ENCODE measurements around the gene GJB1.
"Not testable (repeated sequence)": the region's sequence is repeated elsewhere in the genome, so short reads cannot be mapped to it uniquely, and the experiment has no call there.

The GJB1 gene

DNA sequence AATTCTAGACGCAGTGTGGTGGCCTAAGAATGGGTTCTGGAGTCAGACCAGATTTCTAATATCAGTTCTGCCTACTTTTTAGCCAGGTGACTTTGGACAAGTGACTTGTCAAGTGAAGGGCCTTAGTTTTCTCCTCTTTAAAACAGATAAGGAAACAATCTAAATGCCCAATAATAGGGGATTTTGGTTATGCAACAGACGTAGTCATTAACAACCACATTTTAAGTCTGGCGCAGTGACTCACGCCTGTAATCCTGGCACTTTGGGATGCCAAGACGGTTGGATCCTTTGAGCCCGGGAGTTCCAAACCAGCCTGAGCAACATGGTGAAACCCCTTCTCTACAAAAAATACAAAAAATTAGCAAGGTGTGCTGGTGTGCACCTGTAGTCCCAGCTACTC, 33.0 kb downstream of the GJB1 start:
- no peak for DNase-seq (ENCODE audit: low read depth in 2 of 2)

DNA sequence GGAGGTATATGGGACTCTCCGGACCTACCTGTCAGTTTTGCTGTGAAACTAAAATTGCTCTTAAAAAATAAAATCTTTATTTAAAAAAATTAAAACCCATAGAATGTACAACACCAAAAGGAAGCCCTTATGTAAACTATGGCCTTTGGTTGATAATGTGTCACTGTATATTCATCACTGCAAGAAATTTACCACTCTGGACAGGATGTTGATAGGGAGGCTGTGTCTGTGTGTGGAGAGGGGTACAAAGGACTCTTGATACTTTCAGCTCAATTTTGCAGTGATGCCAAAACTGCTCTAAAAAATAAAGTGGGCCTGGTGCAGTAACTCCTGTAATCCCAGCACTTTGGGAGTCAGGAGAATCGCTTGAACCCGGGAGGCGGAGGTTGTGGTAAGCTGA, 33.8 kb downstream of the GJB1 start:
- no peak for DNase-seq (ENCODE audit: low read depth in 2 of 2)

DNA sequence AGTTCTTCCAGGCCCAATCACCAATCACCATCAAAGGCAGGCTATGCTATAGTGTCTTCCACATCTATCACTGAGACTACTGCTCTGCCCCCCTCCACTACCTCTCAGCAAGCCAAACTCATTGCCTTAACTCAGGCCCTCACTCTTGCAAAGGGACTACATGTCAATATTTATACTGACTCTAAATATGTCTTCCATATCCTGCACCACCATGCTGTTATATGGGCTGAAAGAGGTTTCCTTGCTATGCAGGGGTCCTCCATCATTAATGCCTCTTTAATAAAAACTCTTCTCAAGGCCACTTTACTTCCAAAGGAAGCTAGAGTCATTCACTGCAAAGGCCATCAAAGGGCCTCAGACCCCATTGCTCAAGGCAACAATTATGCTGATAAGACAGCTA, 45.6 kb downstream of the GJB1 start:
- not testable (repeated sequence) for DNase-seq (ENCODE audit: low read depth in 2 of 2)

DNA sequence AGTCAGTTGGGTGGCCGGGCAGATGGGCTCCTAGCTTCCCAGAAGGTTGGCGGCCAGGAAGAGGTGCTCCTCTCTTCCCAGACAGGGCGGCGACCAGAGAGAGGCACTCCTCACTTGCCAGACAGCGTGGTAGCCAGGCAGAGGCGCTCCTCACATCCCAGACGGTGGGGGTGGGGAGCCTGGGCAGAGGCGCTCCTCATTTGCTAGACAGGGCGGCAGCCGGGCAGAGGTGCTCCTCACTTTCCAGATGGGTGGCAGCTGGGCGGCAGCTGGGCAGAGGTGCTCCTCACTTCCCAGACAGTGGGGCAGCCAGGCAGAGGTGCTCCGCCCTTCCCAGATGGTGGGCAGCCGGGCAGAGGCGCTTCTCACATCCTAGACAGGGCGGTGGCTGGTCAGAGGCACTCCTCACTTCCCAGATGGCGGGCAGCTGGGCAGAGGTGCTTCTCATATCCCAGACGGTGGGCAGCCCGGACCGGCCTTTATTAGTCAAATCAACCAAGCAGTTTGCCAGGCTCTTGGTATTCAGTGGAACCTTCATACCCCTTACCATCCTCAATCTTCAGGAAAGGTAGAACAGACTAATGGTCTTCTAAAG, 46.9 kb downstream of the GJB1 start:
- no peak for DNase-seq (ENCODE audit: low read depth in 2 of 2)

DNA sequence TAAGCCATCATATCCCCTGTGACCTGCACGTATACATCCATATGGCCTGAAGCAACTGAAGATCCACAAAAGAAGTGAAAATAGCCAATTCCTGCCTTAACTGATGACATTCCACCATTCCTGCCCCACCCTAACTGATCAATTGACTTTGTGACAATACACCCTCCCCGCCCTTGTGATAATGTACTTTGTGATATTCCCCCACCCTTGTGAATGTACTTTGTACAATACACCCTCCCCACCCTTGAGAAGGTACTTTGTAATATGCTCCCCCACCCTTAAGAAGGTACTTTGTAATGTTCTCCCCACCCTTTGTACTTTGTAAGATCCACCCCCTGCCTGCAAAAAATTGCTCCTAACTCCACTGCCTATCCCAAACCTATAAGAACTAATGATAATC, 49.3 kb downstream of the GJB1 start:
- DNase-seq (ENCODE audit: low read depth in 2 of 2): not testable (repeated sequence)

All from activated CD8-positive, alpha-beta memory T cell treated with anti-CD3 and anti-CD28 coated beads for 4 hours (primary cell).